C4-2B (cell line): Measurements from ENCODE around the gene HOXD8.

Experiments
- H3K27ac ChIP-seq: fragments of 450-650 bp; 2 replicates; pipeline ENCODE4 v1.5.1; 2017
- ZFX ChIP-seq: fragments of 450-650 bp; IDR thresholded peaks from 2 replicates; pipeline ENCODE4 v1.6.1; 2017
- TF ChIP-seq, protein P1 (sequence below): fragments of 450-650 bp; conservative IDR thresholded peaks from 2 replicates; pipeline ENCODE4 v1.5.1; 2017; ENCODE audit warnings: mild to moderate bottlenecking

The HOXD8 gene

DNA sequence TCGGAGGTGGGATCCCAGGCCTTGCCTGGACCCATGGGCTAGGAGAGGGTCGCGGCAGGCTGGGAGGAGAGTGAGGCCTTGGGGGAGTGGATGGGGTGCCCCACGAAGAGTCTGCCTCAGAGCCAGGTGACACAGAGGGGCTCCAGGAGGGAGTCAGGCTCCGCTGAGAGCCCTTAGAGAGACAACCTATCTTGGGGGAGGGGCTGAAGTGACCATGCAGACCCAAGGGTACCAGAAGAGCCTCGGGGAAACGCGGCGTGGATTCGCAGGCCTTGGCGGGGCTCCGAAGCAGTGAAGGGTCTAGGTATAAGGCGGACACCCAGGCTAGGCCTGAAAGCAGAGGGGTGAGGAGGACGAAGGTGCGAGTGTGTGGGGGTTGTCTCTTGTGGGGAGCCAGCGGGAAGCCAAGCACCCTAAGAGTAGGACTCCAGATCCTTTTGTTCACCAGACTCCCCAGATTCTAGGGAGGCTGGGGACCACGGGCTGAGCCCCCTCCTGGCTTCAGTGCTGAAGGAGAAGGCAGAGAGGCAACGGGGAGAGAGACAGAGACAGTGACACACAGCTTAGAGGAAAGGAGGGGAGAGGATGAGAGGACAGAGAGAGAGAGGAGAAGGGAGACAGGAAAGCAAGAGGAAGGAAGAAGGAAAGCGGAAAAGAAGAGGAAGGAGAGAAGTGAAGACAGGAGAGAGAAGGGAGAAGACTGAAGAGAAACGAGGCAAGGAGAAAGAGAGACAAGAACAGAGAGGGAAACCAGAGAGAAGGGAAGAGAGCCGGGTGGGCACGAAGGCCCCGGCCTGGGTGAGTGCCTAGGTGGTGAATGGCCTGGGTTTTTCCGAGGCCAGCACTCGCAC, 23.6 kb upstream of the HOXD8 start:
- no peak for TF ChIP-seq ZFX
- TF ChIP-seq, protein P1, sequence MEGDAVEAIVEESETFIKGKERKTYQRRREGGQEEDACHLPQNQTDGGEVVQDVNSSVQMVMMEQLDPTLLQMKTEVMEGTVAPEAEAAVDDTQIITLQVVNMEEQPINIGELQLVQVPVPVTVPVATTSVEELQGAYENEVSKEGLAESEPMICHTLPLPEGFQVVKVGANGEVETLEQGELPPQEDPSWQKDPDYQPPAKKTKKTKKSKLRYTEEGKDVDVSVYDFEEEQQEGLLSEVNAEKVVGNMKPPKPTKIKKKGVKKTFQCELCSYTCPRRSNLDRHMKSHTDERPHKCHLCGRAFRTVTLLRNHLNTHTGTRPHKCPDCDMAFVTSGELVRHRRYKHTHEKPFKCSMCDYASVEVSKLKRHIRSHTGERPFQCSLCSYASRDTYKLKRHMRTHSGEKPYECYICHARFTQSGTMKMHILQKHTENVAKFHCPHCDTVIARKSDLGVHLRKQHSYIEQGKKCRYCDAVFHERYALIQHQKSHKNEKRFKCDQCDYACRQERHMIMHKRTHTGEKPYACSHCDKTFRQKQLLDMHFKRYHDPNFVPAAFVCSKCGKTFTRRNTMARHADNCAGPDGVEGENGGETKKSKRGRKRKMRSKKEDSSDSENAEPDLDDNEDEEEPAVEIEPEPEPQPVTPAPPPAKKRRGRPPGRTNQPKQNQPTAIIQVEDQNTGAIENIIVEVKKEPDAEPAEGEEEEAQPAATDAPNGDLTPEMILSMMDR = no peak
- H3K27ac ChIP-seq = no peak overlapping the region

DNA sequence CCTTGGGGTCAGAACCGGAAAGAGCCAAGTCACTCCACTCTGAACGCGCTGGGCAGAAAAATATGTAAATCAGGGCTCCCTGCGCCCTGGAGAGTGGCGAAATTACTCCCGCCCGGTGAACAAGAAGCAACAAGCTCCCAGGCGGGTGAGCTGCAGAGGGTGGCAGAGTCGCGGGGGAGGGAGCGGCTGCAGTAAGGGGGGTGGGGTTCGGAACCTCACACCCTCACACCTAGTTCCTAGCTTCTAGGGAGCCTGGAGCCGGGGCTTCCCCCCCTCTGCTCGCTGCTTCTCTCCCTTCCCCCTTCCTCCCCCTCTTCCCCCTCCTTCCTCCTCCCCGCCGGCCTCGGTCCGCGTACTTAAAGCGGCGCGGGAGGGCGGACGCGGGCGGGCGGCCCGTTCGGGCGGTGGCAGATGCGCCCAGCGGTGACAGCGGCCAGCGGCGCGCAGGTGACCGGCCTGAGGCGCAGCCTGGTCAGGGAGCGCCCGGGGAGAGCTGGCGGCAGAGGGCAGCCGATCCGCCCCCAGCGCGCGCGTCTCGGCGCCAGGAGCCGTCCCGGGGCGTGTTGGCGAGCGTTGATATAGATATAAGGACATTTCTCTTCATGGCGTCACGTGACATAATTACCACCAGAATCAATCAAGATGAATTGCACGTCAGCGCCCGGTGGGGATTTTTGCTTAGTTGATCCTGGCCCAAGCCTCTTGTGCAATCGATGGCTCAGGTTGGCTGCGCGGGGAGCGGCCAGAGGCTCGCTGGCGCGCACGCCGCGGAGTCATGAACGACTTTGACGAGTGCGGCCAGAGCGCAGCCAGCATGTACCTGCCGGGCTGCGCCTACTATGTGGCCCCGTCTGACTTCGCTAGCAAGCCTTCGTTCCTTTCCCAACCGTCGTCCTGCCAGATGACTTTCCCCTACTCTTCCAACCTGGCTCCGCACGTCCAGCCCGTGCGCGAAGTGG, 22.6 kb upstream of the HOXD8 start, which contains the start of gene HOXD11:
Gene HOXD11 (plus strand): TSS at position 700 of the 959 bp plus-strand sequence. CDS start 76 bp downstream, at position 776.
- no peak for TF ChIP-seq ZFX
- TF ChIP-seq, protein P1 = no peak
- H3K27ac ChIP-seq = no peak within 1 kb of the TSS

DNA sequence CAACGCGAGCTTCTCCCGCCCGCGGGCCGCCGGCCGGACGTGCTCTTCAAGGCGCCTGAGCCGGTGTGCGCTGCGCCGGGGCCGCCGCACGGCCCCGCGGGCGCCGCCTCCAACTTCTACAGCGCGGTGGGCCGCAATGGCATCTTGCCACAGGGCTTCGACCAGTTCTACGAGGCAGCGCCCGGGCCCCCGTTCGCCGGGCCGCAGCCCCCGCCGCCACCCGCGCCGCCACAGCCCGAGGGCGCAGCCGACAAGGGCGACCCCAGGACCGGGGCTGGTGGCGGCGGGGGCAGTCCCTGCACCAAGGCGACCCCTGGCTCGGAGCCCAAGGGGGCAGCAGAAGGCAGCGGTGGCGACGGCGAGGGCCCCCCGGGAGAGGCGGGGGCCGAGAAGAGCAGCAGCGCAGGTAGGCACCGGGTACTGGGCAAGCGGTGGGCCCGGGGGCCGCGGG, 21.7 kb upstream of the HOXD8 start:
- TF ChIP-seq, protein P1 = no peak
- TF ChIP-seq ZFX = no peak

DNA sequence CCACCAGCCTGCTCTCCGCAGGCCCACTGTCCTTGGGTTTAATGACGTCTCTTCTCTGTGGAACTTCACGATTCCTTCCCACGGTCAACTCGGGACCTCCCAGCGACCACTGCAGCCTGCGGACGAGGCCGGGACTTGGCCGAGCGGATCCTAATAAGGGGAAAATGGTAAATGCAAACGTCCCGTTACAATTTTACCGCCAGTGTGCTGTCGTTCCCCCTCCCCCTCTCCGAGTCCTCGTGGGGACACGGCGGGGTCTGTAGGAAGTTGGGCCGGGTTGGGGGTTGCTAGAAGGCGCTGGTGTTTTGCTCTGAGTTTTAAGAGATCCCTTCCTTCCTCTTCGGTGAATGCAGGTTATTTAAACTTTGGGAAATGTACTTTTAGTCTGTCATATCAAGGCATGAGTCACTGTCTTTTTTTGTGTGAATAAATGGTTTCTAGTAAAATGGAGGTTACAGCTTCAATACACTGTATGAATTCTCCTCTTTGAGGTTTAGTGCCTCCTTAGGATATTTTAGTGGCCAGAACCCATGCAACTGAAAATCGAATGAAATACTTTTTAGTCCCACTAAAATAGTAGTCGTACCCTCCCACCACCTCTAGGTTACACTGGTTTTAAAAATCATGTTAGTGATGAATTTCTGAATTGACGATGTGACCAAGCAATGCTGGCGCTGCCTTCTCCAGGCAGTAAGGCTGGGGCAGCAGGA, 20.2 kb upstream of the HOXD8 start:
- H3K27ac ChIP-seq = no peak overlapping the region
- TF ChIP-seq, protein P1 = no peak
- no peak for TF ChIP-seq ZFX

More for the DNA sequence above, 21.7 kb upstream of the HOXD8 start:
- H3K27ac ChIP-seq = no peak overlapping the region

DNA sequence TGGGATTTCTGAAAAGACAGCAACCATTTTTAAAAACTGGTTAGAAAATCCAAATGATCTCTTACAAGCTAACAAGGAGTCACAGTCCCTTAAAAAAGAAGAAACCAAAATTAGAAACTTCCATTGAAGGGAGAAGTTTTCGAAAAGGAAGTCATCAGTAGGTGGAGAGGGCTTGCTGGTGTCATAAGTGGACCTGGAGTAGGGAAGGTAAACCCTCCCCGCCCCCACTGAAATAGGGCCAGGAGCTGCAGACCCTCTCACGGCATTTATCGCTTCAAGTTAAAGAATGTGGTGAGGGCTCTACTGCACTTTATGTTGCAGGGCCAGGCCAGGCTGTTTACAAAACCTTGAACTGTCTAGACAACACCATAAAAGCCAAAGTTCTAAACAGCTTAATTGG, 19.6 kb upstream of the HOXD8 start:
- no peak overlapping the region for H3K27ac ChIP-seq
- TF ChIP-seq, protein P1 = no peak
- TF ChIP-seq ZFX = no peak

DNA sequence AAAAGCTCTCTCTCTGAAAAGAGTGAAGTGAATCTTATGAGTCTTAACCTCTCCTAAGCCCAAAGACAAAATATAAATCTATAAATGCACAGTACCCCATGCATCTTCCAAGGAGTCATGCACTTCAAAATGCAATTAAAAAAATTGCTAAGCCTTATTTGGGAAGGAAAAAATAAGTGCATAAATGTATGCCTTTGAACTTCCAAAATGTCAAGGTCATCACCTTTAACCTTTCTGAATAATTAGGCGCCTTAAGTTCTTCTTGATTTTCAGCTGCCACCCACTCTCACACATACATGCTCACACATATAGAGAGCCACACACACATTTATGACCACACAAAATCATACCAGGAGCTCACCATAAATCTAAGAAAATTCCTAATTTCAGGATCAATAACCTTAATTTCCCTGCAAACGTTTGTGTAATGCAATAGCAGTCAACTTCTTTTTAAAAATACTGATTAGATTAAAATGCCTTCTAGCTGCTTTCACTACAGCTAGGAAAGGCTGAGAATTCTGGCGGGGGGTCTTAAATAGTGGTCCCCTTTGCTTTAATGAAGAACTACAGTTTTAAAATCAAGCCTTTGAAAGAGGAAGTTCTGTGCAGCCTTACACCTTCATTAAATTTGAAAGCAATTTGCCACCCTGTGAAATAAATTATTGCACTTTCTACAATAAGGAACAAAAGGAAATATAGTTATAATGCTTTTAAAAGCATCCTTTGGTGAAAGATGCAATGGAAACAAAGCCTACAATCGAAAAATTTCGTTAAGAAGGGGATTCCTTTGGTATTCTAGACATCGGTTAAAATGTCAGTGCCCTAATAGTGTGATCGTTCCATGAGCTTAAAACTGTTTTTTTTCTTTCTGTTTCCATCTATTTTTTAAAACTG, 18.8 kb upstream of the HOXD8 start:
- TF ChIP-seq, protein P1 = no peak
- TF ChIP-seq ZFX = no peak
- H3K27ac ChIP-seq = no peak overlapping the region
